PFSK-1 (cell line): ENCODE data around the gene PIK3R6.

Experiments used
- POLR2AphosphoS5 ChIP-seq: IDR thresholded peaks from 2 replicates; pipeline ENCODE4 v1.6.1; 2012; ENCODE audit warnings: low read depth, mild to moderate bottlenecking, control low read depth, low read length, moderate library complexity
- SIN3A ChIP-seq: IDR thresholded peaks from 2 replicates; pipeline ENCODE4 v1.6.1; 2012; ENCODE audit warnings: mild to moderate bottlenecking, low read length, moderate library complexity, borderline replicate concordance; ENCODE audit not compliant: insufficient read depth
- TAF1 ChIP-seq: IDR thresholded peaks from 2 replicates; pipeline ENCODE4 v1.6.1; 2012; ENCODE audit warnings: low read length, control low read depth, borderline replicate concordance; ENCODE audit not compliant: insufficient read depth
- TF ChIP-seq, protein P1 (sequence below), 2 experiments: IDR thresholded peaks; 2 replicates each; pipeline versions ENCODE4 v1.6.1 to v1.8.0; 2011 to 2012; ENCODE audit warnings: low read depth in 2 of 2, low read length in 2 of 2, control low read depth in 1 of 2, inconsistent platforms in 1 of 2, mild to moderate bottlenecking in 1 of 2, moderate library complexity in 1 of 2; ENCODE audit not compliant: insufficient read depth in 1 of 2

DNA sequence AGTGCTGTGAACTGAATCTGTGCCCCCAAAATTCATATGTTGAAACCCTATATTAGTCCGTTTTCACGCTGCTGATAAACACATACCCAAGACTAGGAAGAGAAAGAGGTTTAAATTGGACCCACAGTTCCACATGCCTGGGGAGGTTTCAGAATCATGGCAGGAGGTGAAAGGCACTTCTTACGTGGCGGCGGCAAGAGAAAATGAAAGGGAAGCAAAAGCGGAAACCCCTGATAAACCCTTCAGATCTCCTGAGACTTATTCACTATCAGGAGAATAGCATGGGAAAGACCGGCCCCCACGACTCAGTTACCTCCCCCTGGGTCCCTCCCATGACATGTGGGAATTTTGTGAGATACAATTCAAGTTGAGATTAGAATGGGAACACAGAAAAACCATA is 105.5 kb downstream of the PIK3R6 start:
- TF ChIP-seq POLR2AphosphoS5 (no peak), TAF1 (no peak), SIN3A (no peak)
- TF ChIP-seq, protein P1, sequence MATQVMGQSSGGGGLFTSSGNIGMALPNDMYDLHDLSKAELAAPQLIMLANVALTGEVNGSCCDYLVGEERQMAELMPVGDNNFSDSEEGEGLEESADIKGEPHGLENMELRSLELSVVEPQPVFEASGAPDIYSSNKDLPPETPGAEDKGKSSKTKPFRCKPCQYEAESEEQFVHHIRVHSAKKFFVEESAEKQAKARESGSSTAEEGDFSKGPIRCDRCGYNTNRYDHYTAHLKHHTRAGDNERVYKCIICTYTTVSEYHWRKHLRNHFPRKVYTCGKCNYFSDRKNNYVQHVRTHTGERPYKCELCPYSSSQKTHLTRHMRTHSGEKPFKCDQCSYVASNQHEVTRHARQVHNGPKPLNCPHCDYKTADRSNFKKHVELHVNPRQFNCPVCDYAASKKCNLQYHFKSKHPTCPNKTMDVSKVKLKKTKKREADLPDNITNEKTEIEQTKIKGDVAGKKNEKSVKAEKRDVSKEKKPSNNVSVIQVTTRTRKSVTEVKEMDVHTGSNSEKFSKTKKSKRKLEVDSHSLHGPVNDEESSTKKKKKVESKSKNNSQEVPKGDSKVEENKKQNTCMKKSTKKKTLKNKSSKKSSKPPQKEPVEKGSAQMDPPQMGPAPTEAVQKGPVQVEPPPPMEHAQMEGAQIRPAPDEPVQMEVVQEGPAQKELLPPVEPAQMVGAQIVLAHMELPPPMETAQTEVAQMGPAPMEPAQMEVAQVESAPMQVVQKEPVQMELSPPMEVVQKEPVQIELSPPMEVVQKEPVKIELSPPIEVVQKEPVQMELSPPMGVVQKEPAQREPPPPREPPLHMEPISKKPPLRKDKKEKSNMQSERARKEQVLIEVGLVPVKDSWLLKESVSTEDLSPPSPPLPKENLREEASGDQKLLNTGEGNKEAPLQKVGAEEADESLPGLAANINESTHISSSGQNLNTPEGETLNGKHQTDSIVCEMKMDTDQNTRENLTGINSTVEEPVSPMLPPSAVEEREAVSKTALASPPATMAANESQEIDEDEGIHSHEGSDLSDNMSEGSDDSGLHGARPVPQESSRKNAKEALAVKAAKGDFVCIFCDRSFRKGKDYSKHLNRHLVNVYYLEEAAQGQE (IDR thresholded peaks at IDR 0.05; ENCODE audit: insufficient read depth in 1 of 2, low read depth in 2 of 2, low read length in 2 of 2): no peak
